Heart left ventricle (tissue), 16 donors: ENCODE data around the gene FBXO38. TPM values are rescaled to one million over a fixed set of nuclear protein-coding genes. Genes with fewer than 3 reads are reported as not detected.

Experiments used
- ATAC-seq, 4 donors: fragments of 200-7000 bp; cut with Tn5 transposase; one replicate each; pipeline ENCODE4 v1.9.1; 2020 to 2022; ENCODE audit warnings: moderate library complexity in 4 of 4, mild to moderate bottlenecking in 3 of 4, moderate number of reproducible peaks in 1 of 4
- DNase-seq, 5 donors: peaks; one replicate each; pipeline ENCODE4 v3.0.0-alpha.2; 2020
- H3K27ac ChIP-seq, 12 donors: fragments of 200-600 bp; sonication (generic) in 4 of 12; one replicate each; pipeline versions ENCODE4 v1.5.0 to v1.8.0; 2016 to 2022; ENCODE audit warnings: mild to moderate bottlenecking in 2 of 12
- H3K27me3 ChIP-seq, 9 donors: fragments of 200-600 bp; sonication (generic) in 2 of 9; one replicate each; pipeline versions ENCODE4 v1.5.1 to v1.8.0; 2016 to 2022; ENCODE audit warnings: mild to moderate bottlenecking in 3 of 9
- H3K36me3 ChIP-seq, 9 donors: fragments of 200-600 bp; sonication (generic) in 2 of 9; one replicate each; pipeline versions ENCODE4 v1.5.0 to v1.8.0; 2018 to 2022; ENCODE audit warnings: mild to moderate bottlenecking in 2 of 9
- H3K4me1 ChIP-seq, 12 donors: fragments of 200-600 bp; sonication (generic) in 4 of 12; one replicate each; pipeline versions ENCODE4 v1.5.0 to v1.8.0; 2016 to 2022; ENCODE audit warnings: mild to moderate bottlenecking in 3 of 12
- H3K4me3 ChIP-seq, 12 donors: fragments of 200-600 bp; sonication (generic) in 4 of 12; one replicate each; pipeline versions ENCODE4 v1.5.0 to v1.8.0; 2017 to 2022; ENCODE audit warnings: mild to moderate bottlenecking in 9 of 12, moderate library complexity in 4 of 12
- H3K9me3 ChIP-seq, 12 donors: fragments of 200-600 bp; sonication (generic) in 4 of 12; one replicate each; pipeline versions ENCODE4 v1.5.0 to v1.8.0; 2016 to 2022; ENCODE audit warnings: mild to moderate bottlenecking in 1 of 12
- POLR2A ChIP-seq, 2 donors: fragments of 450-650 bp; IDR thresholded peaks; one replicate each; pipeline ENCODE4 v1.6.1; 2017; ENCODE audit warnings: antibody characterized with exemption in 2 of 2, mild to moderate bottlenecking in 2 of 2, moderate library complexity in 2 of 2
- WGBS, 4 donors: extraction: QIAGEN DNeasy Blood & Tissue Kit in 2 of 4; methylation state at CpG; one replicate each; pipeline versions ENCODE4 v1.1.5 to v1.1.7; 2013 to 2018; 5-methylcytosine and 5-hydroxymethylcytosine counted together
- intact Hi-C, 10 donors: fragments of 100-400 bp; cut with DNase I; formaldehyde crosslinking; loops; one replicate each; pipeline versions ENCODE4 v1.11.1 to v1.14.2; 2022
- polyA plus RNA-seq, 2 donors: library from polyadenylated mRNA; stranded (reverse); fragments of 200-250 nt; gene quantifications; one replicate each; pipeline ENCODE4 v1.2.3, GENCODE V29; 2013
- total RNA-seq, 9 donors: library from RNA; depleted of rRNA in 2 of 9; stranded (reverse); fragments of >200 nt in 2 of 9; fragmentation: NEBNext Ultra II Directional in 3 of 9; extraction: Animal tissue kit (Norgen Biotek cat#: 25700) in 3 of 9; gene quantifications; one replicate each; pipeline versions ENCODE4 v1.1.0 to v1.2.4, GENCODE V29; 2016 to 2023
- TF ChIP-seq, protein P1 (sequence below), 12 donors: fragments of 200-600 bp; sonication (generic) in 4 of 12; IDR thresholded peaks; one replicate each; pipeline versions ENCODE4 v1.5.0 to v1.8.0; 2018 to 2022; ENCODE audit warnings: antibody characterized with exemption in 12 of 12, mild to moderate bottlenecking in 5 of 12
- donor health status: ischemic (EF 13 %, LVEDD 7.1; RV severe dilation, severe dysfunction).
- donor health status: healthy with polysubstance abuse.
- donor health status: DM: no; HTN: yes; CAD: no.
- donor health status: DM: no; HTN: no; CAD: no.
- donor health status: ischemic (EF 25% LVEDD 6.9; RV normal size, moderate dysfunction).
- donor health status: ischemic (EF 25% LVEDD 5.7; RV mildly dilated, moderate dysfunction).
- donor health status: healthy.
- donor health status: DM: yes; HTN: yes; CAD: no.
- donor health status: ischemic (EF 35%, LVEDD 5.7; RV mildly dilated, moderate dysfunction).
- donor health status: nonischemic (EF 11% LVEDD 7.7; RV severe dilation, severe dysfunction).
- donor health status: DM: yes; HTN: yes; CAD: no.
- donor health status: PGD.
- donor health status: ischemic (EF 29% LVEDD 5.4; RV normal size, mild dysfunction).
- donor health status: nonischemic (EF 23%, LVEDD 6.1; RV moderate dilation, normal function).

The FBXO38 gene
- total and polyA plus RNA-seq, 11 donors = 11.7 to 56.0 (median 36.5) TPM

GRCh38 chr5:148445578-148445977 is 61.8 kb downstream of the FBXO38 start:
- WGBS, 4 donors = 65 to 80% (median 69%) methylated on average over 3 of the region's 3 CpGs
- no peak for TF ChIP-seq POLR2A (IDR thresholded peaks at IDR 0.05)
- TF ChIP-seq, protein P1, sequence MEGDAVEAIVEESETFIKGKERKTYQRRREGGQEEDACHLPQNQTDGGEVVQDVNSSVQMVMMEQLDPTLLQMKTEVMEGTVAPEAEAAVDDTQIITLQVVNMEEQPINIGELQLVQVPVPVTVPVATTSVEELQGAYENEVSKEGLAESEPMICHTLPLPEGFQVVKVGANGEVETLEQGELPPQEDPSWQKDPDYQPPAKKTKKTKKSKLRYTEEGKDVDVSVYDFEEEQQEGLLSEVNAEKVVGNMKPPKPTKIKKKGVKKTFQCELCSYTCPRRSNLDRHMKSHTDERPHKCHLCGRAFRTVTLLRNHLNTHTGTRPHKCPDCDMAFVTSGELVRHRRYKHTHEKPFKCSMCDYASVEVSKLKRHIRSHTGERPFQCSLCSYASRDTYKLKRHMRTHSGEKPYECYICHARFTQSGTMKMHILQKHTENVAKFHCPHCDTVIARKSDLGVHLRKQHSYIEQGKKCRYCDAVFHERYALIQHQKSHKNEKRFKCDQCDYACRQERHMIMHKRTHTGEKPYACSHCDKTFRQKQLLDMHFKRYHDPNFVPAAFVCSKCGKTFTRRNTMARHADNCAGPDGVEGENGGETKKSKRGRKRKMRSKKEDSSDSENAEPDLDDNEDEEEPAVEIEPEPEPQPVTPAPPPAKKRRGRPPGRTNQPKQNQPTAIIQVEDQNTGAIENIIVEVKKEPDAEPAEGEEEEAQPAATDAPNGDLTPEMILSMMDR (IDR thresholded peaks at IDR 0.05) = no peak
- H3K27ac ChIP-seq = peak overlapping the region in 1 of 12 donors; percentile 7
- ATAC-seq (peak in 3 of 4 donors; percentile 70 to 76 (median 72)), DNase-seq (peak in 1 of 5 donors; percentile 28)
- no peak overlapping the region for H3K4me3 ChIP-seq
- H3K27me3 ChIP-seq = no peaks in the 10 kb centered on the region
- intact Hi-C loops = loop anchor here in 7 of 10 donors (2.0 to 10.0 kb wide), 8 partner anchors 37 to 679 kb away; no protein-coding TSS in a partner anchor
- H3K36me3 ChIP-seq = peaks cover 0 to 33% (median 30%) of the 10 kb centered on the region in 9 donors
- H3K9me3 ChIP-seq = no peaks in the 10 kb centered on the region
- H3K4me1 ChIP-seq = peaks cover 0 to 25% (median 5%) of the 10 kb centered on the region in 12 donors

GRCh38 chr5:148446611-148447010 is 62.9 kb downstream of the FBXO38 start:
- H3K4me3 ChIP-seq = no peak overlapping the region
- ATAC-seq (no peak), DNase-seq (no peak)
- H3K36me3 ChIP-seq = peaks cover 0 to 22% (median 20%) of the 10 kb centered on the region in 9 donors
- H3K27me3 ChIP-seq = no peaks in the 10 kb centered on the region
- 59 to 67% (median 64%) methylated on average over 2 of the region's 2 CpGs for WGBS, 4 donors
- H3K4me1 ChIP-seq = peaks cover 0 to 25% (median 5%) of the 10 kb centered on the region in 12 donors
- no peak for TF ChIP-seq POLR2A (IDR thresholded peaks at IDR 0.05)
- TF ChIP-seq, protein P1 (IDR thresholded peaks at IDR 0.05) = no peak
- intact Hi-C loops = loop anchor here in 5 of 10 donors (5.0 to 10.0 kb wide), 6 partner anchors 36 to 678 kb away; no protein-coding TSS in a partner anchor
- no peaks in the 10 kb centered on the region for H3K9me3 ChIP-seq
- peak overlapping the region in 1 of 12 donors; percentile 7 for H3K27ac ChIP-seq

DNA sequence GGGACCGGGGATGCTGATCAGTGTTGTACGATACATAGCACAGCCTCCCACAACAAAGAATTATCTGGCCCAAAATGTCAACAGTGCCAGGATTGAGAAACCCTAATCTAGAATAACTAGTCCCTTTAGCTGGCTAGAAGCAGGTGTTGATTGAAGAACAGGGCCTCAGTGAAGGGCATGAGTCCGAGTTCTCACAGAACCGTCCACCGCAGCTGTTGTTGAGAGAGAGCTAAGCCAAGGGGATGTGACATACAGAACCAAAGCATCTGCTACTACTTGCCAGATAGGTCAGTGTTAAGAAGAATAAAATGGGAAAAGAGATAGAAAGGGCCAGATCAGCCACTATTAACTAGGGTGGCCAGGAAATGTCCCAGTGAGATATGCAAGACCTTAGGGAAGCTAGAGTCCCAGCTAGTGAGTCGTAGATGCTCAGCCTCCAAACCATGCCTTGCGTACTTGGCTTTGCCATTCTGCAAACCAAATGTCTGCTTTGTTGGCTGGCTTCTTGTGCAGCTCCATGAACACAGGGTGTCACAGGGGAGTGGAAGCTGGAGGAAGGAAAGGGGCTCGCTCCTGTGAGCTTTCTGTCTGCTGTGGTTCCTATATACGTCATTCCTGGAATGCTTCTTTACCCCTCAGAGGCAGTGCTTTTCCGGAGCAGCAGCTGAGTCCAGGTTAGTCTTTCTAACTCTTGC is 68.9 kb downstream of the FBXO38 start:
- Histone ChIP-seq H3K4me3 (peak overlapping the region in 5 of 12 donors; percentile 1 to 24 (median 17)), H3K4me1 (peaks cover 0 to 34% (median 14%) of the 10 kb centered on the region in 12 donors), H3K27ac (peak overlapping the region in 11 of 12 donors; percentile 0 to 81 (median 69)), H3K9me3 (no peaks in the 10 kb centered on the region), H3K27me3 (no peaks in the 10 kb centered on the region), H3K36me3 (no peaks in the 10 kb centered on the region)
- TF ChIP-seq POLR2A (IDR thresholded peaks at IDR 0.05) = no peak
- TF ChIP-seq, protein P1 (IDR thresholded peaks at IDR 0.05) = no peak
- WGBS, 4 donors = 46 to 58% (median 51%) methylated on average over 10 of the region's 10 CpGs
- intact Hi-C loops = loop anchor here in 1 of 10 donors (10.0 kb wide), 1 partner anchor 268 kb away; no protein-coding TSS in a partner anchor
- ATAC-seq (peak; percentile 72 to 92 (median 80)), DNase-seq (peak; percentile 48 to 78 (median 59))

- no peak for TF ChIP-seq POLR2A (IDR thresholded peaks at IDR 0.05)
- TF ChIP-seq, protein P1 (IDR thresholded peaks at IDR 0.05) = no peak
- Histone ChIP-seq H3K4me1 (peaks cover 0 to 34% (median 14%) of the 10 kb centered on the region in 12 donors), H3K27ac (peak overlapping the region in 11 of 12 donors; percentile 10 to 81 (median 72)), H3K27me3 (no peaks in the 10 kb centered on the region), H3K36me3 (no peaks in the 10 kb centered on the region), H3K4me3 (no peak overlapping the region), H3K9me3 (no peaks in the 10 kb centered on the region)
- ATAC-seq (peak in 3 of 4 donors; percentile 48 to 76 (median 55)), DNase-seq (peak in 1 of 5 donors; percentile 41)
- WGBS, 4 donors = 48 to 57% (median 51%) methylated on average over 5 of the region's 5 CpGs
- intact Hi-C loops = loop anchor here in 1 of 10 donors (10.0 kb wide), 1 partner anchor 270 kb away; no protein-coding TSS in a partner anchor
Observed at GRCh38 chr5:148454576-148454975, 70.8 kb downstream of the FBXO38 start.
